Occipital lobe (tissue), 2 donors: Measurements from ENCODE around the gene UNC45B. TPM values are rescaled to one million over a fixed set of nuclear protein-coding genes. Genes with fewer than 3 reads are reported as not detected.
"Not testable (repeated sequence)": the region's sequence is repeated elsewhere in the genome, so short reads cannot be mapped to it uniquely, and the experiment has no call there.

Source experiments
- DNase-seq: peaks from one replicate; lab custom pipeline; 2025; lab: John Stamatoyannopoulos, UW
- total RNA-seq: library from RNA; depleted of rRNA; stranded (reverse); fragments of >200 nt; gene quantifications from one replicate; pipeline ENCODE4 v1.2.3, GENCODE V29; 2014

Gene UNC45B
- total RNA-seq, 1 donor from 2014 or later = 0.31 TPM

- DNase-seq = no peak
Observed at GRCh38 chr17:35213412-35213940, 65.9 kb downstream of the UNC45B start.

GRCh38 chr17:35214192-35214591 lies 66.6 kb downstream of the UNC45B start:
- no peak for DNase-seq

GRCh38 chr17:35214631-35215273 lies 67.1 kb downstream of the UNC45B start:
- DNase-seq = no peak

- DNase-seq = no peak
Observed at GRCh38 chr17:35217107-35217506, 69.5 kb downstream of the UNC45B start.

- no peak for DNase-seq
Observed at GRCh38 chr17:35218915-35219314, 71.3 kb downstream of the UNC45B start.

GRCh38 chr17:35222452-35222851 lies 74.8 kb downstream of the UNC45B start:
- no peak for DNase-seq

- no peak for DNase-seq
Observed at GRCh38 chr17:35224436-35224835, 76.8 kb downstream of the UNC45B start.

GRCh38 chr17:35227546-35227945 lies 79.9 kb downstream of the UNC45B start:
- DNase-seq = no peak

- no peak for DNase-seq
Observed at GRCh38 chr17:35229638-35230037, 82.0 kb downstream of the UNC45B start.

- not testable (repeated sequence) for DNase-seq
Observed at GRCh38 chr17:35234315-35234714, 86.7 kb downstream of the UNC45B start.

GRCh38 chr17:35235289-35235688 lies 87.7 kb downstream of the UNC45B start:
- no peak for DNase-seq

- DNase-seq = no peak
Observed at GRCh38 chr17:35235917-35236316, 88.3 kb downstream of the UNC45B start.

GRCh38 chr17:35236821-35237220 lies 89.2 kb downstream of the UNC45B start:
- no peak for DNase-seq

GRCh38 chr17:35238821-35239220 lies 91.2 kb downstream of the UNC45B start:
- DNase-seq = no peak

Other genes with a start within 250 kb of the UNC45B start
- gene CCT6B, start 186.4 kb upstream of the UNC45B start, total RNA-seq = 2.3 TPM
- gene ZNF830, start 186.3 kb upstream of the UNC45B start, total RNA-seq = 18.4 TPM
- 20.6 TPM for gene LIG3, start 167.3 kb upstream of the UNC45B start, total RNA-seq
- 7.8 TPM for gene RFFL, start 84.1 kb upstream of the UNC45B start, total RNA-seq
- gene RAD51D, start 28.0 kb upstream of the UNC45B start, total RNA-seq = 8.6 TPM
- gene FNDC8, start 26.2 kb upstream of the UNC45B start, total RNA-seq = not detected
- gene NLE1, start 5.5 kb upstream of the UNC45B start, total RNA-seq = 22.8 TPM
- gene SLC35G3, start 46.6 kb downstream of the UNC45B start, total RNA-seq = not detected
- 4.4 TPM for gene SLFN5, start 95.3 kb downstream of the UNC45B start, total RNA-seq
- gene SLFN11, start 225.8 kb downstream of the UNC45B start, total RNA-seq = 3.3 TPM